Measurements from ENCODE around the gene SETD2.
"Not testable (repeated sequence)": the region's sequence is repeated elsewhere in the genome, so short reads cannot be mapped to it uniquely, and the experiment has no call there.

The SETD2 gene

GRCh38 chr3:47098910-47099309, 65.0 kb downstream of the SETD2 start:
- no peak for DNase-seq

- no peak for DNase-seq
These were observed 66.0 kb downstream of the SETD2 start for GRCh38 chr3:47097864-47098263.

- DNase-seq, result no peak
These were observed 67.0 kb downstream of the SETD2 start for GRCh38 chr3:47096959-47097358.

GRCh38 chr3:47092090-47092489, 71.8 kb downstream of the SETD2 start:
- DNase-seq, result no peak

- no peak for DNase-seq
These were observed 74.3 kb downstream of the SETD2 start for GRCh38 chr3:47089630-47090029.

GRCh38 chr3:47086071-47086470, 77.8 kb downstream of the SETD2 start:
- no peak for DNase-seq

- DNase-seq, result no peak
These were observed 80.1 kb downstream of the SETD2 start for GRCh38 chr3:47083786-47084185.

- no peak for DNase-seq
These were observed 81.4 kb downstream of the SETD2 start for GRCh38 chr3:47082519-47082918.

- no peak for DNase-seq
These were observed 84.5 kb downstream of the SETD2 start for GRCh38 chr3:47079432-47079831.

- DNase-seq, result no peak
These were observed 90.2 kb downstream of the SETD2 start for GRCh38 chr3:47073685-47074084.

GRCh38 chr3:47070770-47071169, 93.1 kb downstream of the SETD2 start:
- no peak for DNase-seq

GRCh38 chr3:47066259-47066658, 97.7 kb downstream of the SETD2 start:
- not testable (repeated sequence) for DNase-seq

- DNase-seq, result no peak
These were observed 98.2 kb downstream of the SETD2 start for GRCh38 chr3:47065681-47066080.

- DNase-seq, result no peak
These were observed 98.9 kb downstream of the SETD2 start for GRCh38 chr3:47065058-47065457.

- DNase-seq, result peak; percentile 87
These were observed 106.7 kb downstream of the SETD2 start for GRCh38 chr3:47057212-47057671.

- DNase-seq, result no peak
These were observed 107.2 kb downstream of the SETD2 start for GRCh38 chr3:47056705-47057104.

GRCh38 chr3:47054412-47054811, 109.5 kb downstream of the SETD2 start:
- no peak for DNase-seq

GRCh38 chr3:47047673-47048072, 116.2 kb downstream of the SETD2 start:
- no peak for DNase-seq

GRCh38 chr3:47047069-47047468, 116.8 kb downstream of the SETD2 start:
- no peak for DNase-seq

GRCh38 chr3:47042231-47042791, 121.6 kb downstream of the SETD2 start:
- no peak for DNase-seq

GRCh38 chr3:47041114-47041513, 122.8 kb downstream of the SETD2 start:
- no peak for DNase-seq

- DNase-seq, result not testable (repeated sequence)
These were observed 126.6 kb downstream of the SETD2 start for GRCh38 chr3:47037302-47037701.

GRCh38 chr3:47036145-47036544, 127.8 kb downstream of the SETD2 start:
- no peak for DNase-seq

- no peak for DNase-seq
These were observed 128.3 kb downstream of the SETD2 start for GRCh38 chr3:47035645-47036044.

GRCh38 chr3:47034868-47035489, 128.9 kb downstream of the SETD2 start:
- DNase-seq, result no peak
